GM23338 (cell line): ENCODE data around the gene ZNF283. TPM values are rescaled to one million over a fixed set of nuclear protein-coding genes. Genes with fewer than 3 reads are reported as not detected.

Source experiments
- ATAC-seq: fragments of 200-7000 bp; cut with Tn5 transposase; 3 replicates; pipeline ENCODE4 v1.9.1; 2020
- DNase-seq: peaks from one replicate; pipeline ENCODE4 v3.0.0-alpha.2; 2015; ENCODE audit warnings: low spot score
- H2AFZ ChIP-seq: fragments of 200-600 bp; sonication (generic); 2 replicates; pipeline ENCODE4 v1.8.0; 2016; ENCODE audit warnings: antibody characterized with exemption, mild to moderate bottlenecking, moderate library complexity
- H3F3A ChIP-seq: fragments of 200-600 bp; sonication (generic); replicated peaks from 2 replicates; pipeline ENCODE4 v1.8.0; 2017; ENCODE audit warnings: antibody characterized with exemption, mixed run types, low read depth
- H3K27ac ChIP-seq: fragments of 200-600 bp; sonication (generic); 2 replicates; pipeline ENCODE4 v1.6.1; 2016; ENCODE audit warnings: low read depth
- H3K27me3 ChIP-seq: fragments of 200-600 bp; sonication (generic); 2 replicates; pipeline ENCODE4 v1.8.0; 2016; ENCODE audit warnings: mild to moderate bottlenecking, mixed run types, moderate library complexity; ENCODE audit not compliant: insufficient read depth
- H3K36me3 ChIP-seq: fragments of 200-600 bp; sonication (generic); 2 replicates; pipeline ENCODE4 v1.8.0; 2016; ENCODE audit warnings: mild to moderate bottlenecking; ENCODE audit not compliant: insufficient read depth
- H3K4me1 ChIP-seq: fragments of 200-600 bp; sonication (generic); 2 replicates; pipeline ENCODE4 v1.8.0; 2016; ENCODE audit warnings: mild to moderate bottlenecking, moderate library complexity; ENCODE audit not compliant: insufficient read depth
- H3K4me2 ChIP-seq: fragments of 200-600 bp; sonication (generic); 2 replicates; pipeline ENCODE4 v1.7.1; 2017; ENCODE audit warnings: mixed run types
- H3K4me3 ChIP-seq: fragments of 200-600 bp; sonication (generic); 2 replicates; pipeline ENCODE4 v1.6.1; 2016; ENCODE audit warnings: mixed run types
- H3K79me2 ChIP-seq: fragments of 200-600 bp; sonication (generic); replicated peaks from 2 replicates; pipeline ENCODE4 v1.8.0; 2017; ENCODE audit warnings: mild to moderate bottlenecking; ENCODE audit not compliant: insufficient read depth
- H3K9me2 ChIP-seq: fragments of 200-600 bp; sonication (generic); 2 replicates; pipeline ENCODE4 v1.8.0; 2017; ENCODE audit not compliant: insufficient read depth
- H4K20me1 ChIP-seq: fragments of 200-600 bp; sonication (generic); replicated peaks from 2 replicates; pipeline ENCODE4 v1.8.0; 2017; ENCODE audit warnings: mild to moderate bottlenecking; ENCODE audit not compliant: insufficient read depth
- H3K27ac Mint-ChIP-seq: 2 replicates; pipeline ENCODE4 v1.8.0; 2020; ENCODE audit warnings: inconsistent platforms, mild to moderate bottlenecking, moderate library complexity, mixed read lengths
- H3K27me3 Mint-ChIP-seq: 3 replicates; pipeline ENCODE4 v1.8.0; 2022; ENCODE audit warnings: low read depth, mild to moderate bottlenecking, moderate library complexity, mixed read lengths, inconsistent platforms; ENCODE audit not compliant: insufficient read depth, poor library complexity
- H3K36me3 Mint-ChIP-seq: 3 replicates; pipeline ENCODE4 v1.8.0; 2021; ENCODE audit warnings: low read depth, mild to moderate bottlenecking, inconsistent platforms, moderate library complexity, mixed read lengths
- H3K4me1 Mint-ChIP-seq: 3 replicates; pipeline ENCODE4 v1.8.0; 2020; ENCODE audit warnings: mild to moderate bottlenecking, inconsistent platforms, mixed read lengths
- H3K4me3 Mint-ChIP-seq: 3 replicates; pipeline ENCODE4 v1.8.0; 2021; ENCODE audit warnings: moderate library complexity, mild to moderate bottlenecking, inconsistent platforms, mixed read lengths
- H3K9me3 Mint-ChIP-seq: 3 replicates; pipeline ENCODE4 v1.8.0; 2020; ENCODE audit warnings: moderate library complexity, mild to moderate bottlenecking, inconsistent platforms, mixed read lengths
- CREB1 ChIP-seq: fragments of 250-450 bp; sonication (Bioruptor Pico); IDR thresholded peaks from 2 replicates; pipeline ENCODE4 v1.5.0; 2020; ENCODE audit warnings: low read depth, mild to moderate bottlenecking, moderate library complexity
- ETS1 ChIP-seq: IDR thresholded peaks from 2 replicates; pipeline ENCODE4 v1.6.1; 2016; ENCODE audit warnings: antibody characterized with exemption
- EZH2 ChIP-seq: fragments of 200-600 bp; sonication (generic); IDR thresholded peaks from one replicate; pipeline ENCODE4 v1.8.0; 2017; ENCODE audit warnings: antibody characterized with exemption, mild to moderate bottlenecking, low read depth; ENCODE audit not compliant: unreplicated experiment
- EZH2phosphoT487 ChIP-seq: fragments of 200-600 bp; sonication (generic); IDR thresholded peaks from one replicate; pipeline ENCODE4 v1.8.1; 2018; ENCODE audit warnings: antibody characterized with exemption; ENCODE audit not compliant: unreplicated experiment
- JUNB ChIP-seq: IDR thresholded peaks from one replicate; pipeline ENCODE4 v1.6.1; 2016; ENCODE audit warnings: antibody characterized with exemption; ENCODE audit not compliant: unreplicated experiment
- NANOG ChIP-seq: IDR thresholded peaks from 2 replicates; pipeline ENCODE4 v1.6.1; 2016; ENCODE audit warnings: antibody characterized with exemption, borderline replicate concordance
- POLR2AphosphoS5 ChIP-seq: IDR thresholded peaks from 2 replicates; pipeline ENCODE4 v1.6.1; 2016; ENCODE audit warnings: antibody characterized with exemption, low read depth
- STAT1 ChIP-seq: IDR thresholded peaks from one replicate; pipeline ENCODE4 v1.6.1; 2016; ENCODE audit warnings: antibody characterized with exemption; ENCODE audit not compliant: unreplicated experiment
- ZNF114 ChIP-seq: fragments of 250-450 bp; sonication (Bioruptor Pico); IDR thresholded peaks from 2 replicates; pipeline ENCODE4 v1.5.0; 2020; ENCODE audit warnings: mild to moderate bottlenecking, moderate library complexity
- ZNF331 ChIP-seq: fragments of 250-450 bp; sonication (Bioruptor Pico); IDR thresholded peaks from 2 replicates; pipeline ENCODE4 v1.5.0; 2020; ENCODE audit warnings: low read depth, mild to moderate bottlenecking, moderate library complexity
- polyA plus RNA-seq: library from polyadenylated mRNA; unstranded; fragments of >200 nt; fragmentation: Nextera tagmentation; extraction: Ambion mirVana; gene quantifications from 2 replicates; pipeline ENCODE4 v1.2.1, GENCODE V29; 2016
- total RNA-seq: library from RNA; depleted of rRNA; stranded (reverse); fragments of >200 nt; shearing (Covaris generic); gene quantifications from 2 replicates; pipeline ENCODE4 v1.2.3, GENCODE V29; 2014
- TF ChIP-seq, protein P1 (sequence below), 2 experiments: fragments of 200-600 bp in 1 of 2; sonication (generic) in 1 of 2; conservative IDR thresholded peaks; 2 replicates each; pipeline versions ENCODE4 v1.5.1 to v1.6.1; 2016 to 2017; ENCODE audit warnings: antibody characterized with exemption in 2 of 2, low read depth in 2 of 2, mild to moderate bottlenecking in 2 of 2, moderate library complexity in 1 of 2

The ZNF283 gene
- total and polyA plus RNA-seq, 2 experiments from 2014 or later: 3.1 to 12.0 TPM

GRCh38 chr19:43779820-43780219 lies 47.3 kb upstream of the ZNF283 start:
- Histone ChIP-seq H3K36me3 (no peaks in the 10 kb centered on the region), H3K4me2 (0 out of 2 replicates have a peak overlapping the region, but pooled peaks have one; percentile 1), H3K79me2 (no peaks in the 10 kb centered on the region), H4K20me1 (no peaks in the 10 kb centered on the region), H3K4me3 (no peak overlapping the region), H3F3A (no peaks in the 10 kb centered on the region), H3K9me2 (no peaks in the 10 kb centered on the region), H2AFZ (no peak overlapping the region; the same call in 1 of the 2 replicates), H3K4me1 (peaks cover 23% of the 10 kb centered on the region), H3K27me3 (peaks cover 10% of the 10 kb centered on the region), H3K27ac (no peak overlapping the region)
- ATAC-seq (no peak), DNase-seq (no peak)
- peaks cover 26% of the 10 kb centered on the region for H3K27me3 Mint-ChIP-seq
- TF ChIP-seq, protein P1, sequence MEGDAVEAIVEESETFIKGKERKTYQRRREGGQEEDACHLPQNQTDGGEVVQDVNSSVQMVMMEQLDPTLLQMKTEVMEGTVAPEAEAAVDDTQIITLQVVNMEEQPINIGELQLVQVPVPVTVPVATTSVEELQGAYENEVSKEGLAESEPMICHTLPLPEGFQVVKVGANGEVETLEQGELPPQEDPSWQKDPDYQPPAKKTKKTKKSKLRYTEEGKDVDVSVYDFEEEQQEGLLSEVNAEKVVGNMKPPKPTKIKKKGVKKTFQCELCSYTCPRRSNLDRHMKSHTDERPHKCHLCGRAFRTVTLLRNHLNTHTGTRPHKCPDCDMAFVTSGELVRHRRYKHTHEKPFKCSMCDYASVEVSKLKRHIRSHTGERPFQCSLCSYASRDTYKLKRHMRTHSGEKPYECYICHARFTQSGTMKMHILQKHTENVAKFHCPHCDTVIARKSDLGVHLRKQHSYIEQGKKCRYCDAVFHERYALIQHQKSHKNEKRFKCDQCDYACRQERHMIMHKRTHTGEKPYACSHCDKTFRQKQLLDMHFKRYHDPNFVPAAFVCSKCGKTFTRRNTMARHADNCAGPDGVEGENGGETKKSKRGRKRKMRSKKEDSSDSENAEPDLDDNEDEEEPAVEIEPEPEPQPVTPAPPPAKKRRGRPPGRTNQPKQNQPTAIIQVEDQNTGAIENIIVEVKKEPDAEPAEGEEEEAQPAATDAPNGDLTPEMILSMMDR (conservative IDR thresholded peaks at IDR 0.05; ENCODE audit: low read depth in 2 of 2): peak in 1 of 2 experiments; percentile 18; a peak in 1 of 4 replicates
- no peak for TF ChIP-seq JUNB
- TF ChIP-seq NANOG: no peak
- TF ChIP-seq STAT1: no peak
- H3K4me1 Mint-ChIP-seq: peaks cover 42% of the 10 kb centered on the region
- no peaks in the 10 kb centered on the region; the same call in 2 of the 3 replicates for H3K9me3 Mint-ChIP-seq
- H3K27ac Mint-ChIP-seq: no peak overlapping the region
- no peaks in the 10 kb centered on the region for H3K36me3 Mint-ChIP-seq
- no peak overlapping the region; the same call in 2 of the 3 replicates for H3K4me3 Mint-ChIP-seq

DNA sequence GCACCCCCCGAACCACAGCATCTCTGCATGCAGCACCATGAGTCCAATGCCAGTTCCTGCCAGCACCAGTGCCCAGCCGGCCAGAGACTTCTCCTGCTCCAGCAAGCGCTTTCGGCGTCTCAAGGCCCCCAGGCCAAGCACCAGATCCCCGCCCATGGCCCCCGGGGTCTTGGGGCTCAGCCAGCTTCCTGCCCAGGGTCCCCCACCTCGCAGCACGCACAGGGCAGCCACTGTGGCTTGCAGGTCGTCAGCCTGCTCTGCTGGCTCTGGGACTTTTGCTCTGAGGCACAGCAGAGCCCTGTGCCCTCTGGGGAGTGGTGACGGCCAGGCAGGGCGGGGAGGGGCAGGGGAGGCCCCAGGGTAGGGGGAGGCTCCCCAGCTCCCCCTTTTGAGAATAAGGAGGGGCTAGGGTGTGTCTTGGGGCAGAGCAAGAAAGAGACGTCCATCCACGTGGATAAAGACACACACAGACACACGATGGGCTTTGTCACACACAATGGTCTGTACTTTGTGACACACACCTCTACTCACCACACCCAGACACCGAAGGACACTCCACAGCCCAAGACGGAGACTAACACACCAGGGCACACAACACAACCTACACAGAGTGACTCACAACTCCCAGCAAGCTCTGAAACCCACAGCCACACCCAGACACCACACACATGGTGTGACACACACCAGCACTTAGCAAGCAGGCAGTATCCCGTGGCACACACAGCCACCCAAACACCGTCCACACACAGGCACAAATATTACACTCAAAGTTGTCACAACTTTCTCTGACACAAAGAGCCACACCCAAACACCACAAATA lies 46.2 kb upstream of the ZNF283 start, which contains the start of gene KCNN4:
Gene KCNN4, minus strand, starts transcription at position 268 of the 820 bp plus-strand sequence. Its CDS starts 112 bp downstream, at position 156.
- H3K27me3 Mint-ChIP-seq: peaks cover 21% of the 10 kb centered on the region
- Histone ChIP-seq H3F3A (no peaks in the 10 kb centered on the region), H3K27me3 (no peaks in the 10 kb centered on the region), H3K27ac (no peak within 1 kb of the TSS), H3K9me2 (no peaks in the 10 kb centered on the region), H3K79me2 (no peaks in the 10 kb centered on the region), H3K4me3 (no peak within 1 kb of the TSS), H3K4me2 (0 out of 2 replicates have a peak within 1 kb of the TSS, but pooled peaks have one; percentile 1), H2AFZ (peak within 1 kb of the TSS; percentile 43), H3K36me3 (no peaks in the 10 kb centered on the region), H4K20me1 (no peaks in the 10 kb centered on the region), H3K4me1 (peaks cover 23% of the 10 kb centered on the region)
- H3K27ac Mint-ChIP-seq: no peak within 1 kb of the TSS
- H3K9me3 Mint-ChIP-seq: no peaks in the 10 kb centered on the region; the same call in 2 of the 3 replicates
- TF ChIP-seq ETS1 (no peak), ZNF331 (CRISPR knock-in tag) (no peak), JUNB (no peak), ZNF114 (CRISPR knock-in tag) (no peak), STAT1 (no peak), POLR2AphosphoS5 (no peak), EZH2 (no peak), CREB1 (CRISPR knock-in tag) (no peak), EZH2phosphoT487 (no peak)
- TF ChIP-seq, protein P1 (conservative IDR thresholded peaks at IDR 0.05; ENCODE audit: low read depth in 2 of 2): no peak
- no peak within 1 kb of the TSS for H3K4me3 Mint-ChIP-seq
- H3K4me1 Mint-ChIP-seq: peaks cover 44% of the 10 kb centered on the region
- no peak; the same call in 2 of the 3 replicates for ATAC-seq
- no peak for DNase-seq
- H3K36me3 Mint-ChIP-seq: no peaks in the 10 kb centered on the region
